Activated CD8-positive, alpha-beta memory T cell treated with anti-CD3 and anti-CD28 coated beads, Interleukin-2, amount 50 U/mL, for 1 hour (primary cell): ENCODE results near the gene MFSD8.
A peak's percentile ranks its signal among the peaks of the same experiment; 100 is the strongest.
"Not testable (repeated sequence)": the region's sequence is repeated elsewhere in the genome, so short reads cannot be mapped to it uniquely, and the experiment has no call there.

Source experiments
- DNase-seq: peaks from one replicate; pipeline ENCODE4 v3.0.0-alpha.2; 2020; ENCODE audit errors: extremely low read depth

MFSD8 gene, protein sequence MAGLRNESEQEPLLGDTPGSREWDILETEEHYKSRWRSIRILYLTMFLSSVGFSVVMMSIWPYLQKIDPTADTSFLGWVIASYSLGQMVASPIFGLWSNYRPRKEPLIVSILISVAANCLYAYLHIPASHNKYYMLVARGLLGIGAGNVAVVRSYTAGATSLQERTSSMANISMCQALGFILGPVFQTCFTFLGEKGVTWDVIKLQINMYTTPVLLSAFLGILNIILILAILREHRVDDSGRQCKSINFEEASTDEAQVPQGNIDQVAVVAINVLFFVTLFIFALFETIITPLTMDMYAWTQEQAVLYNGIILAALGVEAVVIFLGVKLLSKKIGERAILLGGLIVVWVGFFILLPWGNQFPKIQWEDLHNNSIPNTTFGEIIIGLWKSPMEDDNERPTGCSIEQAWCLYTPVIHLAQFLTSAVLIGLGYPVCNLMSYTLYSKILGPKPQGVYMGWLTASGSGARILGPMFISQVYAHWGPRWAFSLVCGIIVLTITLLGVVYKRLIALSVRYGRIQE

DNA sequence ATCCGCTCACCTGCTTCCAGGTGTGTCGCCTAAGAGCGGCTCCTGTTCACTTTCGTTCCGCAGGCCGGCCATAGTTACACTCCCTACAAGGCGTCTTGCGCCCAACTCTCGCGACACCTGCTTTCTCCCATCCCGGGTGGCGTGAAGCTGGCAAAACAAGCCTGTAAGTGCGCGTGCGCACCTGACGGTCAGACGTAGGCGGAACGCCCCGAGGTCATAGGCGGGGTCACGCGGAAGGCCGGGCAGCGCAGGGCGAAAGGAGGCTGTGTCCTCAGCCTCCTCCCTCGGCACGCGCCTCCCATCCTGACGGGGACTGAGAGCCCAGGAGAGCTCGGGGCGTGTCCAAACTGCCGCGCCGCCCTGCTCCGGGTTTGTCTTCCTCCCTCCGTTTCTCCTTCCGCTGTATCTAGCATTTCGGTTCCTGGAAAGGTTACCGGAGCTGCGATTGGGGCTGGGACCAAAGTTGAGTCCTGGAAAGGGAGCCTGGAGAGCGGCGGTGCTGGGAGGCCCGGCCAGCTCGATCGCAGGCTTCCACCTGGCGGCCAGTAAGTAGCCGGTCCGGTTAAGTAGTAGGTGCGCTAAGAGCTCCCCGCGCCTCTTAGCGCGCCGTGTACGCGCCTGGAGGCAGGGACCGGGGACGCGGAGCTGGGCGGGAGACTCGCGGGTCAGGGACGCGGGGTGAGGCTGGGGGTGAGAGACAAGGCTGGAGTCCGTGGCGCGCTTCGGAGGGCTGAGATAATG is at the start of gene MFSD8, which contains the start of gene ABHD18:
MFSD8 (minus strand) TSS at position 112 of the 741 bp plus-strand sequence; CDS start at position 72, 40 bp downstream.
ABHD18 (plus strand) TSS at position 345 of the 741 bp plus-strand sequence. CDS start 17,550 bp downstream, outside the sequence.
- DNase-seq, result peak; percentile 99

- DNase-seq, result no peak
These were observed 44.5 kb upstream of the MFSD8 start for GRCh38 chr4:128009428-128009827.

- DNase-seq, result no peak
These were observed 41.6 kb upstream of the MFSD8 start for GRCh38 chr4:128006592-128006991.

DNA sequence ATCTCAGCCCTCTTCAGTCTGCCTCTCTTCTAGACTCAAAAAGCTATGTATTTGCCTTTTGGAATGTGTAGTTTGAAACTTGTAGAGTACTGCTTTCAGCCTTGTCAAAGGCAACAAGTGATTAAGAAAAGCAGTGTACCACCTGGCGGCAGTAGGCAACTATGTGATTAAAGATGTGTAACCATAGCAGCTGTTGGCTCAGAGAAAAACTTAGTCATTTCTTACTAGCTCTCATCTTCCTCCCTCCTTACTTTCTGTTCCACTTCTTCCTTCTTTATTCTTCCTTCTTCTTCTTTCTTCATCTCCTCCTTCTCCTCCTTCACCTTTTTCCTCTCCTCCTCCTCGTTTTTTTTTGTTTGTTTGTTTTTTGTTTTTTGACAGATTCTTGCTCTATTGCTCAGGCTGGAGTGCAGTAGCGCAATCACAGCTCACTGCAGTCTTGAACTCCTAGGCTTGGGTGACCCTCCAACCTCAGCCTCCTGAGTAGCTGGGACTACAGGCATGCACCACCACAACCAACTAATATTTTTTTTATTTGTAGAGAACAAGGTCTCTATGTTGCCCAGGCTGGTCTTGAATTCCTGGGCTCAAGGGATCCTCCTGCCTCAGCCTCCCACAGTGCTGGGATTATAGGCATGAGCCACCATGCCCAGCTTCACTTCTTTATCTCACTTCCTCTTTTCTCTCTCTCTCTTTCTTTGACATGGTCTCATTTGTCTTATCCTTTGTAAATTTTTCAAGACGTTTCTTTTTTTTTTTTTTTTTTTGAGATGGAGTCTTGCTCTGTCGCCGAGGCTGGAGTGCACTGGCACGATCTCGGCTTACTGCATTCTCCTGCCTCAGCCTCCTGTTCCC is 32.8 kb upstream of the MFSD8 start:
- DNase-seq, result no peak

DNA sequence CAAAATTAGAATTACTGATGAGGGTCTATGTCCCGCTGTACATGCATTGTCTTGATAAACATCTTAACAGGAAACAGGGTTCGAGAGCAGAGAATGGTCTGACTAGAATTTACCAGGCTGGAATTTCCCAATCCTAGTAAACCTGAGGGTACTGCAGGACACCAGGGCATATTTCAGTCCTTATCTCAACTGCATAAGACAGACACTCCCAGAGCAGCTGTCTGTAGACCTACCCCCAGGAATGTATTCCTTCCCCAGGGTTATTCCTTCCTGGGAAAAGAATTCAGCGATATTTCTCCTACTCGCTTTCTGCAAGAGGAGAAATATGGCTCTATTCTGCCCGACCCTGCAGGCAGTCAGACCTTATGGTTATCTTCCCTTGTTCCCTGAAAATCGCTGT is 31.5 kb upstream of the MFSD8 start:
- not testable (repeated sequence) for DNase-seq

GRCh38 chr4:127995776-127996175 is 30.8 kb upstream of the MFSD8 start:
- no peak for DNase-seq

GRCh38 chr4:127993151-127993550 is 28.2 kb upstream of the MFSD8 start:
- DNase-seq, result no peak

DNA sequence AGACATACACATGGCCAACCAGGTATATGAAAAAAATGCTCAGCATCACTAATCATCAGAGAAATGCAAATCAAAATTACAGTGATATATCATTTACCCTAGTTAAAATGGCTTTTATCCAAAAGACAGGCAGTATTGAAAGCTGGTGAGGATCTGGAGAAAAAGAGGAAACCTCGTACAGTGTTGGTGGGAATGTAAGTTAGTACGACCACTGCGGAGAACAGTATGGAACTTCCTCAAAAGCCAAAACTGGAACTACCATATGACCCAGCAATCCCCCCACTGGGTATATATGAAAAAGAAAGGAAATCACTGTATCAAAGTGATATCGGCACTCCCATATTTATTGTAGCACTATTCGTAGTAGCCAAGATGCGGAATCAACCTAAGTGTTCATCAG is 23.7 kb upstream of the MFSD8 start:
- DNase-seq, result no peak

DNA sequence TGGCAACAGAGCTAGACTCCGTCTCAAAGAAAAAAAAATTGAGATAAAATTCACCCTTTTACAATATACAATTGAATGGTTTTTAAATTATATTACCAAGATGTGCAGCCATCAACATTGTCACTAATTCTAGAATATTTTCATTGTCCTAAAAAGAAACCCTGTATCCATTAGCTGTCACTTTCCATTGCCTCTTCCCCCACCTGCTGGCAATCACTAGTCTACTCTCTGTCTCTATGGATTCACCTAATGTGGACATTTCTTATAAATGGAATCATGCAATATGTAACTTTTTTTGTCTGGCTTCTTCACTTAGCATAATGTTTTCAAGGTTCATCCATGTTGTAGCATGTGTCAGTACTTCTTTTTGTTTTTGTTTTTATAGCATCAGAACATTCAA is 21.0 kb upstream of the MFSD8 start:
- DNase-seq, result no peak

DNA sequence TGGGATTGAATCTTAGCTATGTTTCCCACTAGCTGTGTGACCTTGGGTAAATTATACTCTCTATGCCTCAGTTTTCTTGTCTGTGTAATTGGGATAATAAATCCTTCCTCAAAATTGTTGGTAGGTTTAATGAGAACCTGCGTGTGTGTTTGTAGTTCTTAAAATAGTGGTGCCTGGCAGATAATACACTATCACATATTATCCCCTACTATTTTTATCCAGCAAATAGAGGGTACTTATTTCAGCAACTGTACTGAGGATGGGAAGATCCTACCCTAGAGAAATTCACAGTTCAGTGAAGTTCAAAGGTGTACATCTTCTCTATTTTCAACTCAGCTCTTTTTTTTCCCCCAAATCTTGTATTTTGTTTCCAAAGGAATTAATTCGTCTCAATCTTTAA is 17.5 kb upstream of the MFSD8 start:
- no peak for DNase-seq

DNA sequence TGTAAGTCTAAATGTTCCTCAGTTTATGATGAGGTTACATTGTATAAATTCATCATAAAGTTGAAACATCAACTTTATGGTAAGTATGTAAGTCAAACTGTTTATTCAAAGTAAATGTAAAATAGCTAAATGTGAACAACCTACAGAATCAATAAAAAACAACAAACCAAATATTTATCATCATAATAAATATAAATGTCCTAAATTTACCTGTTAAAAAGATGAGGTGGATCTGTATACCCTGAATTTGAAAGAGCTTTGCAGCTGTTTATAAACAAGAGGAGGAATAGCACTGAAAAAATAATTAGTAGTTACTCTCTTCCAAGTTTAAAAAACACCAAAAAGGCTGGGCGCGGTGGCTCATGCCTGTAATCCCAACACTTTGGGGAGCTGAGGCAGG is 14.0 kb upstream of the MFSD8 start:
- no peak for DNase-seq

GRCh38 chr4:127975121-127975770 is 10.3 kb upstream of the MFSD8 start:
- no peak for DNase-seq

- DNase-seq, result not testable (repeated sequence)
These were observed 6.0 kb upstream of the MFSD8 start for GRCh38 chr4:127970925-127971324.

DNA sequence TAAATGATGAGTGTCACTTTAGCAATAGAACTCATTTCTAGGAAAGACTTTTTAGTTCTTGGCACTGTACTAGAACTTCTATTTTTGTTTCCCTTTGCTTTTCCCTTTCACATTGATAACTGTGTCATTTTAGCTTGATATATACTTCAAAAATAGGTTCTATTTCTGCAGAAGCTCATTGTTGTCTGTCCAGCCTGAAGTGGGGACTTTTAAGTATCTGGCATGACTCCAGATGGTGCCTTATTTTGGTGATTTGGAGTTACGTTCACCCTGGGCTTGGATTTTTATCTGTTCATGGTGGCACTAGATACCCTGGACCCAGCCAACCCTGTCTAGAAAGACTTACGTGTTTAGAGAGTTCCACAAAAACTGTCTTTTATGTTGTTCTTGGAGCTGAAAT is 3.6 kb upstream of the MFSD8 start:
- DNase-seq, result no peak

DNA sequence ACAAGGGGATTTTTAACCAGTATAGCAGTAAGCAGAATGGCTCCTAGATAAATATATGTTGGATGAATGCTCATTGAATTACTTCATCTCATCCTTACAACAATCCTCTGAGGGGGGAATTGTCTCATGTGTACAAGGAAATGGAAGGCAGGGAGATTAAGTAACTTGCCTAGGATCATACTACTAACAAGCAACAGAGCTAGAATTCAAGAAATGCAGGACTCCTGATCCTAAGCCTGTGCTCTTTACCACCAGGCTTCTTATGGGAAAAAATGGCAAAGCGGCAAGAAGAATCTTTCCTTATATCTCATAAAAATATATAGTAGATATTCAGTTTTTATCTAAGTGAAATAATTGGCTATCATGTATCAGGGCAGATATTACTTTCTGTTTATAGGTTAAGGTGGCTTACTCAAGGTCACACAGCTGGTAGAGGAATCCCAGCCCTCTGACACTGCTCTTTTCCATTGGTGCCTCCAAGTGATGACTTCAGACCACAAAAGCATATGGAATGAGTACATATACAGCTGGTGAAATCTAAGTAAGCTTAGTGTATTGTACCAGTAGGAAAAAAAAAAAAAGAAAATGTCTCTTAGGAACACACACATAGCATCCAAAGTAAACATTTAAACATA is 2.3 kb upstream of the MFSD8 start:
- DNase-seq, result no peak

DNA sequence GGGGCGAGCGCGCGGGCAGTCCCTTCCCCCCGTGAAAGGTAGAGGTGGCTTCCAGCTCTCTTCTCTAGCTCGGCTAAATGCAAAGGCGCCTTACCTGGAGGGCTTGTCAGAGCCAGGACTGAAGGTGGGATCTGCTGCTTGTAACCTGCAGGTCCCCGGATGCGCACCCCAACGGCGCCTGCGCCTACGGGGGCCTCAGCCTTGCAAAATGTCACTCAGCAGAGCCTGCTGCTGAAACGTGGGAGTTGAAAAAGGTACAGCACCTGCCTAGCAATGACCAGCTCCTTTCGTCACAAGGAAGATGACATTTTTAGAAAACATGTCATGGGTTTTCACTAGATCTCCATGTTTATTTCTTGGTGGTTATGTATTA is 816 bp upstream of the MFSD8 start:
- peak; percentile 25 for DNase-seq

- DNase-seq, result not testable (repeated sequence)
These were observed 429 bp downstream of the MFSD8 start for GRCh38 chr4:127964426-127965061.

DNA sequence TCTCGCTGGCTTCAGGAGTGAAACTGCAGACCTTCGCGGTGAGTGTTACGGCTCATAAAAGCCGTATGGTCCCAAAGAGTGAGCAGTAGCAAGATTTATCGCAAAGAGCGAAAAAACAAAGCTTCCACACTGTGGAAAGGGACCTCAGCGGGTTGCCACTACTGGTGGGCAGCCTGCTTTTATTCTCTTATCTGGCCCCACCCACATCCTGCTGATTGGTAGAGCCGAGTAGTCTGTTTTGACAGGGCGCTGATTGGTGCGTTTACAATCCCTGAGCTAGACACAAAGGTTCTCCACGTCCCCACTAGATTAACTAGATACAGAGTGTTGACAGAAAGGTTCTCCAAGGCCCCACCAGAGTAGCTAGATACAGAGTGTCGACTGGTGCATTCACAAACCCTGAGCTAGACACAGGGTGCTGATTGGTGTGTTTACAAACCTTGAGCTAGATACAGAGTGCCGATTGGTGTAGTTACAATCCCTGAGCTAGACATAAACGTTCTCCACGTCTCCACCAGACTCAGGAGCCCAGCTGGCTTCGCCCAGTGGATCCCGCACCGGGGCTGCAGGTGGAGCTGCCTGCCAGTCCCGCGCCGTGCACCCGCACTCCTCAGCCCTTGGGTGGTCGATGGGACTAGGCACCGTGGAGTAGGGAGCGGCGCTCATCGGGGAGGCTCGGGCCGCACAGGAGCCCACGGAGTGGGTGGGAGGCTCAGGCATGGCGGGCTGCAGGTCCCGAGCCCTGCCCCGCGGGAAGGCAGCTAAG is 1.2 kb downstream of the MFSD8 start:
- DNase-seq, result not testable (repeated sequence)

GRCh38 chr4:127959794-127960193 is 5.2 kb downstream of the MFSD8 start:
- no peak for DNase-seq

GRCh38 chr4:127957105-127957504 is 7.9 kb downstream of the MFSD8 start:
- DNase-seq, result no peak
